SU-DHL-6 (cell line): ENCODE measurements around the gene CSPG5.

Experiments
- H2AFZ ChIP-seq: fragments of 200-600 bp; sonication (generic); 2 replicates; pipeline ENCODE4 v1.6.1; 2014; ENCODE audit warnings: low read depth, mild to moderate bottlenecking, moderate library complexity, mixed read lengths, antibody characterized with exemption, low read length; ENCODE audit not compliant: severe bottlenecking
- H3F3A ChIP-seq: fragments of 200-600 bp; shearing (Covaris generic); 2 replicates; pipeline ENCODE4 v1.6.0; 2016; ENCODE audit warnings: antibody characterized with exemption, mild to moderate bottlenecking; ENCODE audit not compliant: insufficient read depth
- H3K27ac ChIP-seq: fragments of 200-600 bp; sonication (generic); 2 replicates; pipeline ENCODE4 v1.5.1; 2016; ENCODE audit warnings: low read depth, mild to moderate bottlenecking, low read length, moderate library complexity, mixed read lengths
- H3K27me3 ChIP-seq: fragments of 200-600 bp; sonication (generic), shearing (Covaris generic); 2 replicates; pipeline ENCODE4 v1.6.0; 2014; ENCODE audit warnings: mild to moderate bottlenecking, low read length
- H3K36me3 ChIP-seq: fragments of 200-600 bp; sonication (generic); 2 replicates; pipeline ENCODE4 v1.6.1; 2014; ENCODE audit warnings: mild to moderate bottlenecking, low read length, mixed read lengths
- H3K4me2 ChIP-seq: fragments of 300-600, 200-600 bp; shearing (Covaris generic), sonication (generic); 2 replicates; pipeline ENCODE4 v1.6.0; 2014; ENCODE audit warnings: low read length, low read depth, mild to moderate bottlenecking; ENCODE audit not compliant: poor library complexity, severe bottlenecking
- H3K4me3 ChIP-seq: fragments of 200-600 bp; sonication (generic); 2 replicates; pipeline ENCODE4 v1.5.1; 2014; ENCODE audit warnings: antibody characterized with exemption, low read length, mild to moderate bottlenecking, mixed read lengths; ENCODE audit not compliant: insufficient read depth, poor library complexity, severe bottlenecking
- H3K79me2 ChIP-seq: fragments of 200-600 bp; sonication (generic); 2 replicates; pipeline ENCODE4 v1.6.1; 2014; ENCODE audit warnings: mild to moderate bottlenecking, low read length, moderate library complexity; ENCODE audit not compliant: insufficient read depth
- H3K9ac ChIP-seq: fragments of 200-600 bp; sonication (generic); 2 replicates; pipeline ENCODE4 v1.7.0; 2014; ENCODE audit warnings: mild to moderate bottlenecking, low read length
- H3K9me2 ChIP-seq: fragments of 200-600 bp; sonication (generic); replicated peaks from 2 replicates; pipeline ENCODE4 v1.6.1; 2014; ENCODE audit warnings: low read length; ENCODE audit not compliant: insufficient read depth
- H3K9me3 ChIP-seq: fragments of 200-600 bp; sonication (generic); 2 replicates; pipeline ENCODE4 v1.6.1; 2014; ENCODE audit warnings: low read length, mixed read lengths; ENCODE audit not compliant: insufficient read depth
- H4K20me1 ChIP-seq: fragments of 200-600 bp; sonication (generic); 2 replicates; pipeline ENCODE4 v1.6.1; 2014; ENCODE audit warnings: low read depth, mild to moderate bottlenecking, antibody characterized with exemption, low read length, moderate library complexity, mixed read lengths
- EZH2phosphoT487 ChIP-seq: fragments of 200-600 bp; sonication (generic), shearing (Covaris generic); conservative IDR thresholded peaks from 2 replicates; pipeline ENCODE4 v1.6.1; 2018; ENCODE audit warnings: mild to moderate bottlenecking, antibody characterized with exemption, low read length, moderate library complexity, mixed read lengths
- TF ChIP-seq, protein P1 (sequence below): fragments of 200-600 bp; sonication (generic); IDR thresholded peaks from one replicate; pipeline ENCODE4 v1.5.1; 2017; ENCODE audit warnings: antibody characterized with exemption, mild to moderate bottlenecking, low read length, moderate library complexity; ENCODE audit not compliant: insufficient read depth, poor library complexity, severe bottlenecking

Gene CSPG5

GRCh38 chr3:47536967-47537366 lies 41.7 kb downstream of the CSPG5 start:
- H2AFZ ChIP-seq, result no peak overlapping the region
- H3K9me2 ChIP-seq, result no peaks in the 10 kb centered on the region
- no peaks in the 10 kb centered on the region for H3K9me3 ChIP-seq
- no peaks in the 10 kb centered on the region for H4K20me1 ChIP-seq
- no peaks in the 10 kb centered on the region for H3K79me2 ChIP-seq
- TF ChIP-seq, protein P1, sequence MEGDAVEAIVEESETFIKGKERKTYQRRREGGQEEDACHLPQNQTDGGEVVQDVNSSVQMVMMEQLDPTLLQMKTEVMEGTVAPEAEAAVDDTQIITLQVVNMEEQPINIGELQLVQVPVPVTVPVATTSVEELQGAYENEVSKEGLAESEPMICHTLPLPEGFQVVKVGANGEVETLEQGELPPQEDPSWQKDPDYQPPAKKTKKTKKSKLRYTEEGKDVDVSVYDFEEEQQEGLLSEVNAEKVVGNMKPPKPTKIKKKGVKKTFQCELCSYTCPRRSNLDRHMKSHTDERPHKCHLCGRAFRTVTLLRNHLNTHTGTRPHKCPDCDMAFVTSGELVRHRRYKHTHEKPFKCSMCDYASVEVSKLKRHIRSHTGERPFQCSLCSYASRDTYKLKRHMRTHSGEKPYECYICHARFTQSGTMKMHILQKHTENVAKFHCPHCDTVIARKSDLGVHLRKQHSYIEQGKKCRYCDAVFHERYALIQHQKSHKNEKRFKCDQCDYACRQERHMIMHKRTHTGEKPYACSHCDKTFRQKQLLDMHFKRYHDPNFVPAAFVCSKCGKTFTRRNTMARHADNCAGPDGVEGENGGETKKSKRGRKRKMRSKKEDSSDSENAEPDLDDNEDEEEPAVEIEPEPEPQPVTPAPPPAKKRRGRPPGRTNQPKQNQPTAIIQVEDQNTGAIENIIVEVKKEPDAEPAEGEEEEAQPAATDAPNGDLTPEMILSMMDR, result no peak
- no peak for TF ChIP-seq EZH2phosphoT487
- H3K4me2 ChIP-seq, result no peak overlapping the region
- no peaks in the 10 kb centered on the region for H3K27me3 ChIP-seq
- no peaks in the 10 kb centered on the region for H3F3A ChIP-seq
- H3K4me3 ChIP-seq, result no peak overlapping the region
- H3K9ac ChIP-seq, result no peak overlapping the region
- H3K27ac ChIP-seq, result no peak overlapping the region
- no peaks in the 10 kb centered on the region for H3K36me3 ChIP-seq

GRCh38 chr3:47536221-47536891 lies 42.3 kb downstream of the CSPG5 start:
- no peak overlapping the region for H3K4me2 ChIP-seq
- no peaks in the 10 kb centered on the region for H3K27me3 ChIP-seq
- H3K36me3 ChIP-seq, result no peaks in the 10 kb centered on the region
- no peaks in the 10 kb centered on the region for H3K79me2 ChIP-seq
- H3F3A ChIP-seq, result no peaks in the 10 kb centered on the region
- H3K27ac ChIP-seq, result no peak overlapping the region
- no peak overlapping the region for H2AFZ ChIP-seq
- no peak overlapping the region for H3K9ac ChIP-seq
- no peaks in the 10 kb centered on the region for H3K9me2 ChIP-seq
- no peaks in the 10 kb centered on the region for H3K9me3 ChIP-seq
- H4K20me1 ChIP-seq, result no peaks in the 10 kb centered on the region
- no peak overlapping the region for H3K4me3 ChIP-seq
- TF ChIP-seq EZH2phosphoT487, result no peak
- TF ChIP-seq, protein P1, result no peak

GRCh38 chr3:47533996-47534454 lies 44.6 kb downstream of the CSPG5 start:
- Histone ChIP-seq H3K4me2 (no peak overlapping the region), H2AFZ (no peak overlapping the region), H3K9ac (no peak overlapping the region), H3K27me3 (no peaks in the 10 kb centered on the region), H3K9me2 (no peaks in the 10 kb centered on the region), H3F3A (no peaks in the 10 kb centered on the region), H3K4me3 (no peak overlapping the region), H3K27ac (no peak overlapping the region), H4K20me1 (no peaks in the 10 kb centered on the region), H3K9me3 (no peaks in the 10 kb centered on the region), H3K36me3 (no peaks in the 10 kb centered on the region), H3K79me2 (no peaks in the 10 kb centered on the region)
- TF ChIP-seq EZH2phosphoT487, result no peak
- TF ChIP-seq, protein P1, result no peak
